Smooth muscle cell (in vitro differentiated cells): ENCODE results near the gene FAM131B. TPM values are rescaled to one million over a fixed set of nuclear protein-coding genes. Genes with fewer than 3 reads are reported as not detected.

Experiments
- DNase-seq: peaks from one replicate; lab custom pipeline; 2025; ENCODE audit not compliant: unreplicated experiment; lab: John Stamatoyannopoulos, UW
- H2AFZ ChIP-seq: fragments of 200-600 bp; sonication (generic); 2 replicates; pipeline ENCODE4 v1.6.0; 2016; ENCODE audit warnings: antibody characterized with exemption, low read depth, mild to moderate bottlenecking
- H3F3A ChIP-seq: fragments of 200-600 bp; sonication (generic); 2 replicates; pipeline ENCODE4 v1.6.0; 2017; ENCODE audit warnings: antibody characterized with exemption, low read depth
- H3K27ac ChIP-seq: fragments of 200-600 bp; sonication (generic); 2 replicates; pipeline ENCODE4 v1.5.1; 2016; ENCODE audit warnings: low read depth, mild to moderate bottlenecking
- H3K27me3 ChIP-seq: fragments of 200-600 bp; sonication (generic); 2 replicates; pipeline ENCODE4 v1.6.1; 2016; ENCODE audit warnings: low read depth, mild to moderate bottlenecking
- H3K36me3 ChIP-seq: fragments of 200-600 bp; sonication (generic); 2 replicates; pipeline ENCODE4 v1.5.1; 2016; ENCODE audit warnings: low read depth
- H3K4me1 ChIP-seq: fragments of 200-600 bp; sonication (generic); 2 replicates; pipeline ENCODE4 v1.5.1; 2016; ENCODE audit warnings: low read depth
- H3K4me2 ChIP-seq: fragments of 200-600 bp; sonication (generic); 2 replicates; pipeline ENCODE4 v1.6.0; 2016; ENCODE audit warnings: mild to moderate bottlenecking
- H3K4me3 ChIP-seq: fragments of 200-600 bp; sonication (generic); 2 replicates; pipeline ENCODE4 v1.5.1; 2016; ENCODE audit warnings: mild to moderate bottlenecking
- H3K79me2 ChIP-seq: fragments of 200-600 bp; sonication (generic); 2 replicates; pipeline ENCODE4 v1.6.0; 2016; ENCODE audit warnings: low read depth, mild to moderate bottlenecking
- H3K9ac ChIP-seq: fragments of 200-600 bp; sonication (generic); 2 replicates; pipeline ENCODE4 v1.6.0; 2016; ENCODE audit warnings: low read depth
- H3K9me3 ChIP-seq: fragments of 200-600 bp; sonication (generic); replicated peaks from 2 replicates; pipeline ENCODE4 v1.5.1; 2016; ENCODE audit warnings: low read depth
- H4K20me1 ChIP-seq: fragments of 200-600 bp; sonication (generic); 2 replicates; pipeline ENCODE4 v1.6.0; 2016; ENCODE audit warnings: low read depth
- WGBS: methylation state at CpG from one replicate; pipeline ENCODE4 v1.1.7; 2016; ENCODE audit warnings: low lambda C conversion rate; 5-methylcytosine and 5-hydroxymethylcytosine counted together
- polyA plus RNA-seq: library from polyadenylated mRNA; unstranded; fragments of >200 nt; fragmentation: Nextera tagmentation; extraction: Ambion mirVana; gene quantifications from 2 replicates; pipeline ENCODE4 v1.2.1, GENCODE V29; 2016
- total RNA-seq: library from RNA; depleted of rRNA; stranded (reverse); fragments of >200 nt; gene quantifications from 2 replicates; pipeline ENCODE4 v1.2.3, GENCODE V29; 2014
- TF ChIP-seq, protein P1 (sequence below): fragments of 200-600 bp; sonication (generic); IDR thresholded peaks from 2 replicates; pipeline ENCODE4 v1.5.1; 2017; ENCODE audit warnings: borderline replicate concordance, mild to moderate bottlenecking, antibody characterized with exemption; ENCODE audit not compliant: insufficient read depth, poor library complexity, severe bottlenecking

Gene FAM131B
- total and polyA plus RNA-seq, 2 experiments from 2014 or later, result 0.03 to 0.31 TPM

DNA sequence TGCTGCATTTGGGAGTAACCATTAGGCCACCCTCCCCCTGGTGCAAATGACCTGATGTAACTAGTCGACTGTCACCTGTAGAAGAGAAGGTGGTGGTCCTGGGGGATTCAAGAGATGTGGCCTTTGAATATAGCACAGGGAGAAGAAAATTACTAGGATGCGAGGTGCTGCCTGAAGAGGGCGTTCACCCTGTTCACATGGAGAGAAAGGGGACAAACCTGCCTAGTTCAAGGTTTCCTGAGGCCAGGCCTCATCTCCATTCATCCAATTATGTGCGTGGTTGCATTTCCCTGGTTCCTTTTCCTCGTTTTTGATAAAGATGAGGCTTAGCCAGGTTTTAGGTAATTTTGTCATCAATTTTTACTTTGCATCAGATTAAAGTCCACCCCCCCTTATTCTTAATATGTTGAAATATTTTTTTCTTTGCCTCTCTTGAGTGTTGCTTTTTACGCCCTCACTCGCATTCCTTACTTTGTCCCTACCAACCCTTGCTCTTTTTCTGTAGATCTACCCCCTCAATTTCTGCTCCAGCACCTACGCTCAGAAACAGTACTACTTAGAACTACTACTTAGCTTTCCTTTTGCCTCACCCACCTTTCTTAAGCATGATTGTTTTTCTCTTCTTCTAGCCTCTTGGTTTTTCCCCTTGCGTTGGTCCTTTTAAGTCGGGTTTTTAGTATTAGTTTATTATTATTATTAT is 32.9 kb downstream of the FAM131B start:
- H3K4me2 ChIP-seq, result no peak overlapping the region
- TF ChIP-seq, protein P1, sequence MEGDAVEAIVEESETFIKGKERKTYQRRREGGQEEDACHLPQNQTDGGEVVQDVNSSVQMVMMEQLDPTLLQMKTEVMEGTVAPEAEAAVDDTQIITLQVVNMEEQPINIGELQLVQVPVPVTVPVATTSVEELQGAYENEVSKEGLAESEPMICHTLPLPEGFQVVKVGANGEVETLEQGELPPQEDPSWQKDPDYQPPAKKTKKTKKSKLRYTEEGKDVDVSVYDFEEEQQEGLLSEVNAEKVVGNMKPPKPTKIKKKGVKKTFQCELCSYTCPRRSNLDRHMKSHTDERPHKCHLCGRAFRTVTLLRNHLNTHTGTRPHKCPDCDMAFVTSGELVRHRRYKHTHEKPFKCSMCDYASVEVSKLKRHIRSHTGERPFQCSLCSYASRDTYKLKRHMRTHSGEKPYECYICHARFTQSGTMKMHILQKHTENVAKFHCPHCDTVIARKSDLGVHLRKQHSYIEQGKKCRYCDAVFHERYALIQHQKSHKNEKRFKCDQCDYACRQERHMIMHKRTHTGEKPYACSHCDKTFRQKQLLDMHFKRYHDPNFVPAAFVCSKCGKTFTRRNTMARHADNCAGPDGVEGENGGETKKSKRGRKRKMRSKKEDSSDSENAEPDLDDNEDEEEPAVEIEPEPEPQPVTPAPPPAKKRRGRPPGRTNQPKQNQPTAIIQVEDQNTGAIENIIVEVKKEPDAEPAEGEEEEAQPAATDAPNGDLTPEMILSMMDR, result no peak

DNA sequence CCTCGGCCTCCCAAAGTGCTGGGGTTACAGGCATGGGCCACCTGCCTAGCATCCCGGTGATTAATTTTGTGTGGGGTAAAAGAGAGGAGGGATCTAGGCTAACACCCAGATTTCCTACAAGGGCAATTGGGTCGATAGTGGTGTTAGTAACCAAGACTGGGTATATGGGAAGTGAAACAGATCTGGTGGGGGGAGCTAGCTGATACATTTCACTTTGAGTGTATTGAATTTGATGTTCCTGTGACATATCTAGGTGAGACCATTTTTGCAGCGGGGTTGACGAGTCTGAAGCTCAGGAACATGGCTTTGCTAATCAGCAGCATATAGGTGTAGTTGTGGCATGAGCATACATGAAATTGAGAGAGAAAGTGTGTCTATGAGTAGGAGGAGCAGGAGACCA is 34.6 kb downstream of the FAM131B start:
- Histone ChIP-seq H3K4me3 (no peak overlapping the region), H3K79me2 (no peaks in the 10 kb centered on the region), H3K27me3 (no peaks in the 10 kb centered on the region), H4K20me1 (no peaks in the 10 kb centered on the region), H3K36me3 (no peaks in the 10 kb centered on the region), H3K4me1 (no peaks in the 10 kb centered on the region), H3F3A (no peaks in the 10 kb centered on the region), H2AFZ (no peak overlapping the region), H3K4me2 (no peak overlapping the region), H3K9me3 (no peaks in the 10 kb centered on the region), H3K9ac (no peak overlapping the region), H3K27ac (no peak overlapping the region)
- WGBS, result 97% methylated on average over 5 of the region's 5 CpGs
- no peak for DNase-seq
- TF ChIP-seq, protein P1, result no peak

More for the DNA sequence above, 32.9 kb downstream of the FAM131B start:
- 92% methylated on average over 10 of the region's 10 CpGs for WGBS
- Histone ChIP-seq H3K79me2 (no peaks in the 10 kb centered on the region), H3K27ac (no peak overlapping the region), H3K9ac (no peak overlapping the region), H3K4me3 (no peak overlapping the region), H3F3A (no peaks in the 10 kb centered on the region), H4K20me1 (no peaks in the 10 kb centered on the region), H3K4me1 (no peaks in the 10 kb centered on the region), H2AFZ (no peak overlapping the region), H3K9me3 (no peaks in the 10 kb centered on the region), H3K27me3 (no peaks in the 10 kb centered on the region), H3K36me3 (no peaks in the 10 kb centered on the region)
- DNase-seq, result no peak

DNA sequence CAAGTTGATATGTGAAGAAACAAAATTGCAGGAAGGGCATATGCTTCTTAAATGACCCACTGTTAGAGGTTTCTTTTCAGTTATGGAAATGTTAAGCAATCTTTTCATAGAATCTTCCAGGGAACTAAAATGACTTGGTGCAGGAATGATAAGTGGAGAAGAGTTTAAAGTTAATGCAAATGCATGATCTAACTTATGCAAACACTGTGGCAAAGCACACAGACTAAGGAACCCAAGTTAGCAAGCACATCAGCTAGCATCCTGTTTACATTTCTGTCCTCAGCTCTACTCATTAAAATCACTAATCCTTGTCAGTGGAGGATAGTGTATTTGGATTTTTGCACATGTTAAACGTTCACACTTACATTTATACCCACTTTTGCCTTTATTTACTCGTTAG is 37.3 kb downstream of the FAM131B start:
- DNase-seq, result no peak
- Histone ChIP-seq H3K4me3 (no peak overlapping the region), H3K9ac (no peak overlapping the region), H3K27ac (no peak overlapping the region), H4K20me1 (no peaks in the 10 kb centered on the region), H2AFZ (no peak overlapping the region), H3K79me2 (no peaks in the 10 kb centered on the region), H3K4me1 (no peaks in the 10 kb centered on the region), H3K4me2 (peak overlapping the region; percentile 8), H3F3A (no peaks in the 10 kb centered on the region), H3K27me3 (no peaks in the 10 kb centered on the region), H3K9me3 (no peaks in the 10 kb centered on the region), H3K36me3 (no peaks in the 10 kb centered on the region)
- WGBS, result 36% methylated on average over 2 of the region's 2 CpGs
- TF ChIP-seq, protein P1, result no peak

GRCh38 chr7:143323653-143324052 is 38.9 kb downstream of the FAM131B start:
- Histone ChIP-seq H4K20me1 (no peaks in the 10 kb centered on the region), H3K79me2 (no peaks in the 10 kb centered on the region), H3K27ac (no peak overlapping the region), H3K27me3 (no peaks in the 10 kb centered on the region), H3K4me1 (no peaks in the 10 kb centered on the region), H2AFZ (no peak overlapping the region), H3K9me3 (no peaks in the 10 kb centered on the region), H3K36me3 (no peaks in the 10 kb centered on the region), H3K4me2 (no peak overlapping the region), H3F3A (no peaks in the 10 kb centered on the region), H3K9ac (no peak overlapping the region), H3K4me3 (no peak overlapping the region)
- WGBS, result 76% methylated on average over 12 of the region's 12 CpGs
- DNase-seq, result no peak
- TF ChIP-seq, protein P1, result no peak
